K562 (cell line): ENCODE measurements around the gene ATP5MG. TPM values are rescaled to one million over a fixed set of nuclear protein-coding genes. Genes with fewer than 3 reads are reported as not detected.

Source experiments
- ADNP ChIP-seq: fragments of 200-800 bp; sonication (Bioruptor generic); IDR thresholded peaks from 2 replicates; pipeline ENCODE4 v1.6.1; 2016; ENCODE audit warnings: missing genetic modification characterization, missing compliant biosample characterization
- CBX3 ChIP-seq, 2 experiments: IDR thresholded peaks; 1 replicate in 1 of 2; 2 replicates in 1 of 2; pipeline ENCODE4 v1.6.1; 2012; ENCODE audit warnings: inconsistent platforms in 2 of 2, low read length in 2 of 2, borderline replicate concordance in 1 of 2, control low read depth in 1 of 2
- ETS1 ChIP-seq: conservative IDR thresholded peaks from 2 replicates; pipeline ENCODE4 v1.6.1; 2011; ENCODE audit warnings: low read depth, mild to moderate bottlenecking, low read length; ENCODE audit not compliant: control insufficient read depth
- EZH2 ChIP-seq: IDR thresholded peaks from 2 replicates; pipeline ENCODE4 v1.6.1; 2012; ENCODE audit warnings: low read depth, mild to moderate bottlenecking, inconsistent platforms, low read length, borderline replicate concordance
- HMGN3 ChIP-seq: IDR thresholded peaks from 2 replicates; pipeline ENCODE4 v1.6.1; 2011; ENCODE audit warnings: borderline replicate concordance, low read depth, mild to moderate bottlenecking, mixed read lengths, low read length; ENCODE audit not compliant: insufficient read length; ENCODE audit errors: extremely low read depth
- ILF3 ChIP-seq: fragments of 450-650 bp; IDR thresholded peaks from 2 replicates; pipeline ENCODE4 v1.6.1; 2018; ENCODE audit warnings: antibody characterized with exemption, mild to moderate bottlenecking, moderate library complexity, borderline replicate concordance
- MTA1 ChIP-seq: fragments of 450-650 bp; IDR thresholded peaks from 2 replicates; pipeline ENCODE4 v1.6.1; 2017; ENCODE audit warnings: borderline replicate concordance
- OTX1 ChIP-seq: fragments of 450-650 bp; formaldehyde crosslinking; IDR thresholded peaks from 2 replicates; pipeline ENCODE4 v1.4.0; 2022; ENCODE audit warnings: mild to moderate bottlenecking
- PTRF ChIP-seq: fragments of 450-650 bp; IDR thresholded peaks from 2 replicates; pipeline ENCODE4 v1.6.1; 2016; ENCODE audit warnings: mild to moderate bottlenecking, missing genetic modification characterization, missing compliant biosample characterization
- SAFB2 ChIP-seq: fragments of 200-400 bp; formaldehyde crosslinking; IDR thresholded peaks from 2 replicates; pipeline ENCODE4 v1.6.1; 2018; ENCODE audit warnings: borderline replicate concordance, low read length, low read depth, moderate library complexity; ENCODE audit not compliant: severe bottlenecking
- SMARCA5 ChIP-seq: fragments of 450-650 bp; IDR thresholded peaks from 2 replicates; pipeline ENCODE4 v1.6.1; 2016
- SRSF3 ChIP-seq: fragments of 200-400 bp; formaldehyde crosslinking; IDR thresholded peaks from 2 replicates; pipeline ENCODE4 v1.6.1; 2016; ENCODE audit warnings: mild to moderate bottlenecking, low read length, moderate library complexity; ENCODE audit not compliant: insufficient read depth
- TSC22D4 ChIP-seq: fragments of 450-650 bp; IDR thresholded peaks from 2 replicates; pipeline ENCODE4 v1.6.1; 2016; ENCODE audit warnings: missing genetic modification characterization, missing biosample characterization, control low read depth
- ZNF217 ChIP-seq: sonication (generic); formaldehyde crosslinking; IDR thresholded peaks from 2 replicates; pipeline ENCODE4 v1.8.0; 2022; ENCODE audit warnings: mild to moderate bottlenecking, missing genetic modification reagents
- ZNF785 ChIP-seq: fragments of 250-450 bp; sonication (Bioruptor Pico); IDR thresholded peaks from 2 replicates; pipeline ENCODE4 v1.4.0; 2020; ENCODE audit warnings: mild to moderate bottlenecking
- polyA plus RNA-seq, 8 experiments: library from polyadenylated mRNA; depleted of rRNA in 4 of 8; stranded (reverse) in 5 of 8; unstranded in 3 of 8; fragments of >200 nt; fragmentation: Nextera tagmentation in 2 of 8; fragmentation: Illumina TruSeq in 1 of 8; extraction: Ambion mirVana in 2 of 8; extraction: Trizol in 1 of 8; gene quantifications; 2 replicates each; pipeline versions ENCODE4 v1.2.1 to v1.2.3, GENCODE V29; 2011 to 2014; ENCODE audit warnings: inconsistent platforms in 1 of 8, missing spikeins in 1 of 8
- total RNA-seq, 7 experiments: library from RNA; depleted of rRNA in 6 of 7; stranded (reverse); fragments of >200 nt in 6 of 7; fragmentation: Illumina TruSeq in 2 of 7; extraction: Trizol in 2 of 7; gene quantifications; 2 replicates each; pipeline versions ENCODE4 v1.2.1 to v1.2.3, GENCODE V29; 2011 to 2021; ENCODE audit warnings: low replicate concordance in 1 of 7
- TF ChIP-seq, protein P1 (sequence below): fragments of 450-650 bp; formaldehyde crosslinking; IDR thresholded peaks from 2 replicates; pipeline ENCODE4 v1.4.0; 2020; ENCODE audit warnings: mild to moderate bottlenecking, moderate library complexity
- TF ChIP-seq, protein P2 (sequence below), 3 experiments: fragments of 200-800 bp in 1 of 3; sonication (Bioruptor generic) in 1 of 3; sonication (generic) in 1 of 3; formaldehyde crosslinking in 1 of 3; IDR thresholded peaks; 2 replicates each; pipeline versions ENCODE4 v1.6.1 to v1.8.0; 2016 to 2022; ENCODE audit warnings: mild to moderate bottlenecking in 2 of 3, missing compliant biosample characterization in 2 of 3, missing genetic modification characterization in 2 of 3, missing genetic modification reagents in 1 of 3

ATP5MG gene
- total and polyA plus RNA-seq, 9 of the 15 experiments (the other 6 are each of a cell fraction or from before 2014, with no cell fraction given): 301 to 2,138 (median 434) TPM

DNA sequence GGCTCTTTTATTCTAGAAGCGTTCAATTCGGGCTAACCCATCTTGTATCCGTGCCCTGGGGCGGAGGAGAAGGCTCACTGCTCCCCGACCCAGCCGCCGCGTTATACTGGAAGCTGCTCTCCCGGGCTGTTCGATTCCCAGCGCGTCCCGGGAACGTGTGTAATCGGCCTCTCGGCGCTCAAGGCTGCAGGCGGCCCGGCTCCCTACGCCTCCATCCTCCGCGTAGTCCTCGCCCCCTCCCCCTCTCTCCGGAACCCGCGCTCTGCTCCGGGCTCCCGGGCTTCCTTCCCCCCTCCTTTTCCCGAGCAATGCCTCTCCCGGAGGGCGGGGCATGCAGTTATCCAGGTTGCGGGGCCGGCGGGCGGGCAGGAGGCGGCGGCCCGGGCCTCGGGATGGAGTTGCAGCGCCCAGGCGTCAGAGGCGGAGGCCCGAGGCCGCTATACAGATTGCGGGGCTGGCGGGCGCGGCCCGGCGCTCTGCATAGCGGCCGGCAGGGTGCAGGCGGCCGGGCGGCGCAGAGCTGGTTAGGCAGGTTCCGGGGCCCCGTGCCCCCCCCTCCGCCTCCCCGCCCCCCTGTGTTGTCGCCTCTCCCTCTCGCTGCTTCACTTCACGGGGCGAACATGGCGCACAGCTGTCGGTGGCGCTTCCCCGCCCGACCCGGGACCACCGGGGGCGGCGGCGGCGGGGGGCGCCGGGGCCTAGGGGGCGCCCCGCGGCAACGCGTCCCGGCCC lies 34.7 kb downstream of the ATP5MG start, which contains the start of gene KMT2A (continued):
- TF ChIP-seq MTA1 (0 out of 2 replicates have a peak, but pooled peaks have one; percentile 33), ZNF785 (CRISPR knock-in tag) (no peak), EZH2 (no peak), PTRF (tag) (no peak), ADNP (tag) (no peak), ZNF217 (no peak), SMARCA5 (no peak), HMGN3 (peak; percentile 100), ETS1 (no peak; the same call in 1 of the 2 replicates), OTX1 (CRISPR knock-in tag) (no peak), TSC22D4 (tag) (no peak), CBX3 (IDR thresholded peaks at IDR 0.05; ENCODE audit: borderline replicate concordance in 1 of 2, low read length in 2 of 2) (no peak), ILF3 (no peak), SRSF3 (no peak), SAFB2 (no peak)
- TF ChIP-seq, protein P1, sequence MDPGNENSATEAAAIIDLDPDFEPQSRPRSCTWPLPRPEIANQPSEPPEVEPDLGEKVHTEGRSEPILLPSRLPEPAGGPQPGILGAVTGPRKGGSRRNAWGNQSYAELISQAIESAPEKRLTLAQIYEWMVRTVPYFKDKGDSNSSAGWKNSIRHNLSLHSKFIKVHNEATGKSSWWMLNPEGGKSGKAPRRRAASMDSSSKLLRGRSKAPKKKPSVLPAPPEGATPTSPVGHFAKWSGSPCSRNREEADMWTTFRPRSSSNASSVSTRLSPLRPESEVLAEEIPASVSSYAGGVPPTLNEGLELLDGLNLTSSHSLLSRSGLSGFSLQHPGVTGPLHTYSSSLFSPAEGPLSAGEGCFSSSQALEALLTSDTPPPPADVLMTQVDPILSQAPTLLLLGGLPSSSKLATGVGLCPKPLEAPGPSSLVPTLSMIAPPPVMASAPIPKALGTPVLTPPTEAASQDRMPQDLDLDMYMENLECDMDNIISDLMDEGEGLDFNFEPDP (CRISPR knock-in tag): no peak
- TF ChIP-seq, protein P2, sequence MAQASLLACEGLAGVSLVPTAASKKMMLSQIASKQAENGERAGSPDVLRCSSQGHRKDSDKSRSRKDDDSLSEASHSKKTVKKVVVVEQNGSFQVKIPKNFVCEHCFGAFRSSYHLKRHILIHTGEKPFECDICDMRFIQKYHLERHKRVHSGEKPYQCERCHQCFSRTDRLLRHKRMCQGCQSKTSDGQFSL (CRISPR knock-in tag; IDR thresholded peaks at IDR 0.05): peak; percentile 100
- TF ChIP-seq, protein P2 (tag; IDR thresholded peaks at IDR 0.05): peak in 1 of 2 experiments; percentile 100; a peak in 2 of 4 replicates
